Erythroblast (primary cell): Measurements from ENCODE around the gene ZNF428.

Experiments
- GATA1 ChIP-seq: IDR thresholded peaks from 2 replicates; pipeline ENCODE4 v1.6.1; 2011; ENCODE audit warnings: low read depth, mild to moderate bottlenecking, control low read depth, low read length, moderate library complexity
- POLR2A ChIP-seq: IDR thresholded peaks from 2 replicates; pipeline ENCODE4 v1.6.1; 2011; ENCODE audit warnings: mild to moderate bottlenecking, low read length

GRCh38 chr19:43581467-43581866 lies 38.0 kb downstream of the ZNF428 start:
- no peak for TF ChIP-seq POLR2A
- no peak for TF ChIP-seq GATA1
